ENCODE results near the gene COPS7B. TPM values are rescaled to one million over a fixed set of nuclear protein-coding genes. Genes with fewer than 3 reads are reported as not detected.
A peak's percentile ranks its signal among the peaks of the same experiment; 100 is the strongest.

Gene COPS7B
- total and polyA plus RNA-seq, 9 of the 15 experiments (the other 6 are each of a cell fraction or from before 2014, with no cell fraction given), result 6.0 to 50.7 (median 21.8) TPM

DNA sequence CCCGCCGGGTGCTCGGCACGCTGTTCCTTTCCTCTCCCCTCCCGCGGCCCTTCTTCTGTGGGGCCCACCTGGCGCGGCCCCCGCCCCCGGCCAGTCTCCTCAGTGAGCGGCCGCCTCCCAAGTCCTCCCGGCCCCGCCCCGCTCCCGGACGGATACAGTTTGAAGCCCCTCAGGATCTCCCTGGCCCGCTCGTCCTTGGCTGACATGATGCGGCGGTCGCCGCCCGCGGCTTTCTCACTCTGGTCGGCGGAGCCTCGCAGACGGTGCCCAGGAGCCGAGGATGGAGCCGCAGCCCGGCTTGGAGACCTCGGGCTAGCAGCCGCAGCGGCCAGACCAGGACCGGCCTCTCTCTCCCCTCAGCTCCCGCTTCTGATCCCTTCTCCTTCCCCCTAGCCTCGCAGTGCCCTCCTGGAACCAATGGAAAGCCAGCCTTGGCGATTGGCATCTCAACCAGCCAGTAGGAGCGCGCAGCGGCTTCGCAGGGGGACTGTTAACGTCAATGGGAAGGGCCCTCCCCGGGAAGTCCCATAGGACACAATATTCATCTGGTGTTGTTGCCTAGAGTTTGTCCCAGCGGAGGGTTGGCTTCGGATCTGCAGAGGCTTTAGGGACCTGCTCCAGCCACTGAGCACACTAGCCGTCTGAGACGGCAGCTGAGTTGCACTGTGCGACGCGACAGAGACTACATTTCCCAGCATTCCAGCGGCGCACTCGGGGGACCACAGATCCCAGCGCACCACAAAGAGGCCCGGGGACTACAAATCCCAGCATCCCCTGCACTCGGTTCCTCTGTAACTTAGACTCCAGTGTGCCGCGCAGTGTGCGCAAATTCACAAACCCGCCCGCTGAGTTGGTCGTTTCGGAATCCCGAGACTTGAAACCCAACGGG lies 5.1 kb upstream of the COPS7B start, which contains the start of gene PDE6D (continued):
- TF ChIP-seq MGA (IDR thresholded peaks at IDR 0.05) (no peak; the same call in 1 of the 2 replicates), ZBTB40 (IDR thresholded peaks at IDR 0.05) (peak; percentile 91), ZBTB40 (CRISPR knock-in tag; IDR thresholded peaks at IDR 0.05) (no peak)
